CD14-positive monocyte (primary cell): Measurements from ENCODE around the gene VGF. TPM values are rescaled to one million over a fixed set of nuclear protein-coding genes. Genes with fewer than 3 reads are reported as not detected.

ENCODE experiments used
- DNase-seq, 3 donors: peaks; one replicate each; pipeline ENCODE4 v3.0.0-alpha.2; 2011 to 2022
- H2AFZ ChIP-seq: 2 replicates; pipeline ENCODE4 v1.6.0; 2012; ENCODE audit warnings: mild to moderate bottlenecking, low read depth, low read length, inconsistent platforms; ENCODE audit not compliant: insufficient read depth, poor library complexity, severe bottlenecking
- H3K27ac ChIP-seq, 2 donors: 1 replicate in 1 of 2; 2 replicates in 1 of 2; pipeline ENCODE4 v1.5.1; 2012 to 2013; ENCODE audit warnings: low read length in 2 of 2, control low read depth in 1 of 2, inconsistent platforms in 1 of 2, low read depth in 1 of 2, mild to moderate bottlenecking in 1 of 2
- H3K27me3 ChIP-seq, 2 donors: one replicate each; pipeline versions ENCODE4 v1.6.0 to v1.6.1; 2011 to 2013; ENCODE audit warnings: low read length in 2 of 2; ENCODE audit not compliant: control insufficient read depth in 2 of 2, insufficient read depth in 2 of 2
- H3K36me3 ChIP-seq, 2 donors: replicated peaks in 1 of 2; 1 replicate in 1 of 2; 2 replicates in 1 of 2; pipeline versions ENCODE4 v1.5.1 to v1.6.1; 2012 to 2013; ENCODE audit warnings: low read length in 2 of 2, control low read depth in 1 of 2, inconsistent platforms in 1 of 2, mild to moderate bottlenecking in 1 of 2; ENCODE audit not compliant: insufficient read depth in 2 of 2, control insufficient read depth in 1 of 2
- H3K4me1 ChIP-seq, 2 donors: 1 replicate in 1 of 2; 2 replicates in 1 of 2; pipeline versions ENCODE4 v1.5.1 to v1.6.1; 2012 to 2013; ENCODE audit warnings: low read length in 2 of 2, control low read depth in 1 of 2, inconsistent platforms in 1 of 2, mild to moderate bottlenecking in 1 of 2, moderate library complexity in 1 of 2; ENCODE audit not compliant: insufficient read depth in 2 of 2, control insufficient read depth in 1 of 2
- H3K4me2 ChIP-seq: replicated peaks from 2 replicates; pipeline ENCODE3; 2012; ENCODE audit warnings: low read length, moderate library complexity, mild to moderate bottlenecking; ENCODE audit not compliant: poor library complexity, severe bottlenecking; ENCODE audit errors: extremely low read depth
- H3K4me3 ChIP-seq, 3 experiments: fragments of 200-600 bp in 1 of 3; sonication (generic) in 1 of 3; replicated peaks in 1 of 3; 1 replicate in 2 of 3; 2 replicates in 1 of 3; pipeline ENCODE4 v1.5.1; 2011 to 2013; ENCODE audit warnings: low read length in 3 of 3, mild to moderate bottlenecking in 3 of 3, control low read depth in 2 of 3, low read depth in 2 of 3, inconsistent platforms in 1 of 3, moderate library complexity in 1 of 3
- H3K79me2 ChIP-seq: 2 replicates; pipeline ENCODE4 v1.6.0; 2012; ENCODE audit warnings: mild to moderate bottlenecking, control low read depth, inconsistent platforms, low read length, moderate library complexity; ENCODE audit not compliant: insufficient read depth
- H3K9ac ChIP-seq: 2 replicates; pipeline ENCODE4 v1.6.0; 2017; ENCODE audit warnings: low read length, mild to moderate bottlenecking; ENCODE audit not compliant: insufficient read depth, poor library complexity, severe bottlenecking
- H3K9me3 ChIP-seq, 2 donors: replicated peaks in 1 of 2; 1 replicate in 1 of 2; 2 replicates in 1 of 2; pipeline versions ENCODE4 v1.5.1 to v1.6.1; 2012 to 2013; ENCODE audit warnings: low read length in 2 of 2, control low read depth in 1 of 2; ENCODE audit not compliant: control insufficient read depth in 1 of 2, insufficient read depth in 1 of 2
- H4K20me1 ChIP-seq: 2 replicates; pipeline ENCODE4 v1.6.0; 2012; ENCODE audit warnings: mild to moderate bottlenecking, low read length, control low read depth, moderate library complexity; ENCODE audit not compliant: insufficient read depth
- H3K27ac Mint-ChIP-seq, 7 donors: one replicate each; pipeline ENCODE4 v1.8.0; 2020; ENCODE audit warnings: mild to moderate bottlenecking in 7 of 7, mixed read lengths in 7 of 7, moderate library complexity in 6 of 7, inconsistent platforms in 2 of 7
- H3K27me3 Mint-ChIP-seq, 3 donors: one replicate each; pipeline ENCODE4 v1.8.0; 2021 to 2022; ENCODE audit warnings: low read depth in 3 of 3, mild to moderate bottlenecking in 3 of 3, mixed read lengths in 3 of 3, moderate library complexity in 3 of 3, inconsistent platforms in 1 of 3
- H3K36me3 Mint-ChIP-seq, 2 donors: one replicate each; pipeline ENCODE4 v1.8.0; 2020; ENCODE audit warnings: mixed read lengths in 2 of 2, inconsistent platforms in 1 of 2, mild to moderate bottlenecking in 1 of 2
- H3K4me1 Mint-ChIP-seq: one replicate; pipeline ENCODE4 v1.8.0; 2020; ENCODE audit warnings: mild to moderate bottlenecking, mixed read lengths
- H3K4me3 Mint-ChIP-seq, 2 donors: one replicate each; pipeline ENCODE4 v1.8.0; 2020; ENCODE audit warnings: mild to moderate bottlenecking in 2 of 2, mixed read lengths in 2 of 2, moderate library complexity in 1 of 2
- H3K9me3 Mint-ChIP-seq, 7 donors: one replicate each; pipeline ENCODE4 v1.8.0; 2020 to 2022; ENCODE audit warnings: mixed read lengths in 7 of 7, mild to moderate bottlenecking in 6 of 7, moderate library complexity in 6 of 7, inconsistent platforms in 2 of 7
- WGBS: methylation state at CpG from one replicate; pipeline ENCODE4 v1.1.5; 2013; ENCODE audit warnings: missing lambda C conversion rate; ENCODE audit not compliant: insufficient coverage; 5-methylcytosine and 5-hydroxymethylcytosine counted together
- intact Hi-C, 2 donors: fragments of 100-400 bp; cut with micrococcal nuclease; formaldehyde crosslinking; loops; one replicate each; pipeline versions ENCODE4 v1.15.0 to v1.15.1; 2023
- polyA plus RNA-seq, 3 donors: library from polyadenylated mRNA; depleted of rRNA in 1 of 3; unstranded in 2 of 3; stranded (reverse) in 1 of 3; fragments of 300-500 nt in 2 of 3; fragments of >200 nt in 1 of 3; fragmentation: Illumina TruSeq in 2 of 3; gene quantifications; 1 replicate in 2 of 3; 2 replicates in 1 of 3; pipeline ENCODE4 v1.2.3, GENCODE V29; 2012 to 2021
- TF ChIP-seq, protein P1 (sequence below): fragments of 200-600 bp; IDR thresholded peaks from one replicate; pipeline ENCODE4 v1.8.0; 2022; ENCODE audit warnings: antibody characterized with exemption, mild to moderate bottlenecking

The VGF gene
- polyA plus RNA-seq, 3 donors, result not detected

DNA sequence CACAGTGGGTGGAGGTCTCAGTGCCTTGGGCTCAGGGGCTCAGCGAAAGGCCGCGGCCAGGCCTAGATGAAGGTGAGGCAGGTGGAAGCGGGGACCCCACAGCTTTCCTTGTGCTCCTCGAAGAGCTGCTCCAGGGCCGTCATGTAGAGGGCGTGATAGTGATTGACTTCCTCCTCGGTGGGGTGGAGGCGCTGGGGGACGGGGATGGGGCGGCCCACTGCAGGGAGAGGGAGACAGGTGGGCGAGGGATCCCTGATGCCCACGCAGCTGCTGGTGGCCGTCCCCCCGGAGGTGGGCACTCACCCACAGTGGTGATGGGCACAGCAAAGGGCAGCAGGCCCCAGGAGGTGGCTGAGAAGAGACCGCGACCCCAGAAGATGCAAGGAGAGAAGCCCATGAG, 30.5 kb upstream of the VGF start:
- Histone ChIP-seq H3K9ac (no peak overlapping the region), H3K27ac (no peak overlapping the region), H3K4me1 (peaks cover under 1 to 3% of the 10 kb centered on the region in 2 donors), H3K27me3 (peaks cover 0 to 20% of the 10 kb centered on the region in 2 donors), H3K36me3 (no peaks in the 10 kb centered on the region), H3K79me2 (no peaks in the 10 kb centered on the region), H2AFZ (no peak overlapping the region), H3K4me3 (no peak overlapping the region), H3K9me3 (no peaks in the 10 kb centered on the region), H4K20me1 (no peaks in the 10 kb centered on the region), H3K4me2 (no peak overlapping the region)
- DNase-seq, result no peak
- Mint-ChIP-seq H3K4me1 (peaks cover 3% of the 10 kb centered on the region), H3K27ac (no peak overlapping the region), H3K36me3 (no peaks in the 10 kb centered on the region), H3K9me3 (peaks cover 0 to 8% (median under 1%) of the 10 kb centered on the region in 7 donors), H3K27me3 (peaks cover 31 to 38% (median 35%) of the 10 kb centered on the region in 3 donors), H3K4me3 (no peak overlapping the region)
- intact Hi-C loops, result no loop called here
- TF ChIP-seq, protein P1, sequence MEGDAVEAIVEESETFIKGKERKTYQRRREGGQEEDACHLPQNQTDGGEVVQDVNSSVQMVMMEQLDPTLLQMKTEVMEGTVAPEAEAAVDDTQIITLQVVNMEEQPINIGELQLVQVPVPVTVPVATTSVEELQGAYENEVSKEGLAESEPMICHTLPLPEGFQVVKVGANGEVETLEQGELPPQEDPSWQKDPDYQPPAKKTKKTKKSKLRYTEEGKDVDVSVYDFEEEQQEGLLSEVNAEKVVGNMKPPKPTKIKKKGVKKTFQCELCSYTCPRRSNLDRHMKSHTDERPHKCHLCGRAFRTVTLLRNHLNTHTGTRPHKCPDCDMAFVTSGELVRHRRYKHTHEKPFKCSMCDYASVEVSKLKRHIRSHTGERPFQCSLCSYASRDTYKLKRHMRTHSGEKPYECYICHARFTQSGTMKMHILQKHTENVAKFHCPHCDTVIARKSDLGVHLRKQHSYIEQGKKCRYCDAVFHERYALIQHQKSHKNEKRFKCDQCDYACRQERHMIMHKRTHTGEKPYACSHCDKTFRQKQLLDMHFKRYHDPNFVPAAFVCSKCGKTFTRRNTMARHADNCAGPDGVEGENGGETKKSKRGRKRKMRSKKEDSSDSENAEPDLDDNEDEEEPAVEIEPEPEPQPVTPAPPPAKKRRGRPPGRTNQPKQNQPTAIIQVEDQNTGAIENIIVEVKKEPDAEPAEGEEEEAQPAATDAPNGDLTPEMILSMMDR, result no peak
- 88% methylated on average over 15 of the region's 17 CpGs for WGBS

DNA sequence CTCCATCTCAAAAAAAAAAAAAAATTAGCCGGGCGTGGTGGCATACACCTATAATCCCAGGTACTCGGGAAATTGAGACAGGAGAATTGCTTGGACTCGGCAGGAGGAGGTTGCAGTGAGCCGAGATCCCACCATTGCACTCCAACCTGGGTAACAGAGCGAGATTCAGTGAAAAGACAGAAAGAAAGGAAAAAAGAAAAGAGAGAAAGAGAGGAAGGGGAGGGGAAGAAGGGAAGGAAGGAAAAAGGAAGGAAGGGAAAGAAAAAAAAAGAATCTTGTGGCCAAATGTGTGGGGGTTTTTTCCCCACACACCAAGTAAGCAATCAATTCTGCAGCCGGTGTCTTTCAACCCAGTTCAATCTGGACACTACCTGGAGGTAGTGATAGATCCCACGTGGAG, 23.7 kb upstream of the VGF start:
- TF ChIP-seq, protein P1, result no peak
- Mint-ChIP-seq H3K4me1 (peaks cover 12% of the 10 kb centered on the region), H3K27me3 (peaks cover 11 to 29% (median 13%) of the 10 kb centered on the region in 3 donors), H3K36me3 (no peaks in the 10 kb centered on the region), H3K27ac (no peak overlapping the region), H3K9me3 (peaks cover 0 to 3% (median 0%) of the 10 kb centered on the region in 7 donors), H3K4me3 (peak overlapping the region in 1 of 2 donors; percentile 29)
- peaks cover 0 to 4% of the 10 kb centered on the region in 2 donors for H3K27me3 ChIP-seq
- WGBS, result no CpG with 5 or more reads among the region's 8 CpGs
- no peaks in the 10 kb centered on the region for H4K20me1 ChIP-seq
- H3K4me1 ChIP-seq, result peaks cover 12 to 14% of the 10 kb centered on the region in 2 donors
- no peak overlapping the region for H3K4me2 ChIP-seq
- no peak overlapping the region for H2AFZ ChIP-seq
- no peaks in the 10 kb centered on the region for H3K36me3 ChIP-seq
- DNase-seq, result no peak
- no peaks in the 10 kb centered on the region for H3K79me2 ChIP-seq
- no peak overlapping the region for H3K9ac ChIP-seq
- intact Hi-C loops, result no loop called here
- no peak overlapping the region for H3K4me3 ChIP-seq
- no peak overlapping the region for H3K27ac ChIP-seq
- H3K9me3 ChIP-seq, result no peaks in the 10 kb centered on the region
